Panc1 (cell line): ENCODE results near the gene VWA2. TPM values are rescaled to one million over a fixed set of nuclear protein-coding genes. Genes with fewer than 3 reads are reported as not detected.

Experiments
- ATAC-seq: fragments of 200-7000 bp; cut with Tn5 transposase; 2 replicates; pipeline ENCODE4 v1.9.1; 2020; ENCODE audit warnings: mild to moderate bottlenecking, moderate library complexity
- BruUV-seq: library from RNA; stranded (reverse); fragments of 400-500 nt; replicated peaks from 2 replicates; lab custom pipeline; 2021; lab: Mats Ljungman, UMichigan
- CTCF ChIA-PET: fragments of 300-600 bp; sonication (Branson Sonifier 250); formaldehyde crosslinking; loops from one replicate; lab custom pipeline; 2022; ENCODE audit warnings: antibody characterized with exemption; lab: Charles Lee
- POLR2A ChIA-PET: fragments of 300-600 bp; sonication (Branson Sonifier 250); formaldehyde crosslinking; loops from one replicate; lab custom pipeline; 2022; ENCODE audit warnings: antibody characterized with exemption; lab: Charles Lee
- DNase-seq: peaks from one replicate; pipeline ENCODE4 v3.0.0-alpha.2; 2010; ENCODE audit warnings: low read depth, low spot score
- H3K27ac ChIP-seq: 2 replicates; pipeline ENCODE4 v1.5.1; 2011; ENCODE audit warnings: mild to moderate bottlenecking, low read length, inconsistent platforms
- H3K27me3 ChIP-seq: fragments of 200-500 bp; sonication (Bioruptor generic); 2 replicates; pipeline ENCODE4 v1.6.0; 2014; ENCODE audit warnings: low read length, inconsistent platforms; ENCODE audit not compliant: control insufficient read depth, insufficient read depth
- H3K36me3 ChIP-seq: fragments of 200-500 bp; sonication (Bioruptor generic); 2 replicates; pipeline ENCODE4 v1.5.1; 2014; ENCODE audit warnings: inconsistent platforms, mild to moderate bottlenecking, low read length, moderate library complexity; ENCODE audit not compliant: control insufficient read depth, insufficient read depth
- H3K4me1 ChIP-seq: 2 replicates; pipeline ENCODE4 v1.5.1; 2011; ENCODE audit warnings: inconsistent platforms, mild to moderate bottlenecking, low read length, moderate library complexity; ENCODE audit not compliant: control insufficient read depth, insufficient read depth
- H3K4me3 ChIP-seq, 2 experiments: 2 replicates each; pipeline ENCODE4 v1.5.1; 2011 to 2012; ENCODE audit warnings: low read depth in 2 of 2, low read length in 2 of 2, mild to moderate bottlenecking in 2 of 2, inconsistent platforms in 1 of 2, moderate library complexity in 1 of 2
- H3K9me3 ChIP-seq: fragments of 200-500 bp; sonication (Bioruptor generic); 2 replicates; pipeline ENCODE4 v1.5.1; 2014; ENCODE audit warnings: low read depth, mild to moderate bottlenecking, inconsistent platforms, low read length, moderate library complexity; ENCODE audit not compliant: control insufficient read depth, insufficient read depth
- POLR2AphosphoS5 ChIP-seq: IDR thresholded peaks from 2 replicates; pipeline ENCODE4 v1.6.1; 2012; ENCODE audit warnings: mild to moderate bottlenecking, low read depth, low read length, moderate library complexity
- SIN3A ChIP-seq: IDR thresholded peaks from 2 replicates; pipeline ENCODE4 v1.6.1; 2012; ENCODE audit warnings: low read depth, mild to moderate bottlenecking, low read length, moderate library complexity, borderline replicate concordance; ENCODE audit not compliant: insufficient read depth
- TCF7L2 ChIP-seq: IDR thresholded peaks from 2 replicates; pipeline ENCODE4 v1.6.1; 2011; ENCODE audit warnings: mild to moderate bottlenecking, low read depth, low read length, inconsistent platforms
- in situ Hi-C: cut with HindIII; loops from 2 replicates; pipeline ENCODE4 v1.10.0; 2016; ENCODE audit warnings: low sequenced_read_pairs, low pct_unique_long_range_greater_than_20kb
- intact Hi-C: fragments of 100-400 bp; cut with micrococcal nuclease; formaldehyde crosslinking; loops from one replicate; pipeline ENCODE4 v1.10.0; 2022; ENCODE audit not compliant: unreplicated experiment
- total RNA-seq: library from RNA; stranded (reverse); gene quantifications from one replicate; pipeline ENCODE4 v1.2.1, GENCODE V29; 2021; ENCODE audit not compliant: unreplicated experiment
- TF ChIP-seq, protein P1 (sequence below): fragments of 450-650 bp; IDR thresholded peaks from 2 replicates; pipeline ENCODE4 v1.5.1; 2017; ENCODE audit warnings: mild to moderate bottlenecking
- TF ChIP-seq, protein P2 (sequence below), 2 experiments: IDR thresholded peaks; 2 replicates each; pipeline ENCODE4 v1.6.1; 2011 to 2012; ENCODE audit warnings: low read depth in 2 of 2, control low read depth in 1 of 2, low read length in 1 of 2, mild to moderate bottlenecking in 1 of 2, moderate library complexity in 1 of 2; ENCODE audit not compliant: insufficient read depth in 1 of 2

VWA2 gene
- total RNA-seq, 1 experiment from 2014 or later = 0.77 TPM

DNA sequence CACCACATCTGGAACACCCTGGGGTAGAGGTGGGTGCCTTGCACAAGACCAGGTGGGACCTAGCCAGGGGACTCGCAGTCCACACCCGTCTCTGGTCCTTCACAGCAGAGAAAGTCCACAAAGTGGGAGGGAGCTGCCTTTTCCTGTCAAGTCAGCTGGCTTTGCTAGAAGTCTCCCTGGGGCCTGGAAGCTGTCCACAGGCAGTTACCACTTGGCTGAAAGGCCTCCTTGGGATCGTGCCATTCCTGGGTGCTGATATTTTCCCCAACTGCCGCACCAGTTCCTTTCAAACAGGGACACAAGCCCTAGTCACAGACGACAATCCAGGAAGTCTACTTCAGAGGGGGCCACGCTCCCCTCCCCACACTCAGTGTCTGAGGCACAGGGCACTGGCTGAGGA lies 89.8 kb downstream of the VWA2 start:
- ATAC-seq (no peak), DNase-seq (no peak)
- ChIA-PET CTCF (no interaction called here), POLR2A (no interaction called here)
- H3K27ac ChIP-seq = no peak overlapping the region
- peaks cover 5% of the 10 kb centered on the region; the same call in 1 of the 2 replicates for H3K4me1 ChIP-seq
- no TSS peak for BruUV-seq
- no peak for TF ChIP-seq TCF7L2
- TF ChIP-seq SIN3A = no peak
- H3K36me3 ChIP-seq = peaks cover 2% of the 10 kb centered on the region; the same call in 1 of the 2 replicates
- no peaks in the 10 kb centered on the region for H3K9me3 ChIP-seq
- in situ Hi-C loops = no loop called here
- H3K4me3 ChIP-seq = no peak overlapping the region
- no peaks in the 10 kb centered on the region for H3K27me3 ChIP-seq
- intact Hi-C loops = no loop called here

DNA sequence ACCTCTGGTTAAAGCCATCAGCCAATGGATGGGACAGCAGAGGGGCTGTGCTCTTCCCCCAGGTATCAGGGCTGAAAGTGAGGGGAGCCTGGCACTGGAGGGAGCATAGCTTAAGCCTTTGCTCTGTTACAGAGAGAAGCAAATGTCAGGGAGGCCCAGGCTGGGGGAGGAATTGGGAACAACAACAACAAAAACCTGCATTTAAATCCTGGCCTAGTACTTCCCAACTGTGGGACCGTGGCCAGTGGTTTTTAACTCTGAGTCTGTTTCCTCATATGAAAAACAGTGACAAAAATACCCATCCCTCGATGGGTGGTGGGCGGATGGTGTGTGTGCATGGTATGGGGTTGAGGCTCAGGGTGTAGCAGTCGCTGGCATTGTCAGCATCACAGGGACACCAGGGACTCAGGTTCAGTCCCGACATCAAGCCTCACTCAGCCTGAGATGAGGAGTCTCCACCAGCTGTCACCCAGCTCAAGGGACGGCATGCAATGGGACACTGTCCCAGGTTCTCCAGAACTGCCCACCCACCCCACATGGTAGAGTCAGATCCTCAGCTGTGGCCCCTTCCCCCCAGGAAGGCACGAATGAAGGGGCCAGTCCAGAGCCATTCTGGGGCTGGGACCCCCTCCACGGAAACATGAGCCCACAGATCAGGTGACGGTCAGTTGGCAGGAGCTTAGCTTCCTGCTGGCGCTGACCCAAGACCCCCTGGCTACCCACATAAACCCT lies 90.7 kb downstream of the VWA2 start:
- Histone ChIP-seq H3K27me3 (no peaks in the 10 kb centered on the region), H3K27ac (no peak overlapping the region), H3K9me3 (no peaks in the 10 kb centered on the region), H3K4me3 (no peak overlapping the region), H3K36me3 (no peaks in the 10 kb centered on the region; the same call in 1 of the 2 replicates), H3K4me1 (peaks cover 5% of the 10 kb centered on the region; the same call in 1 of the 2 replicates)
- ChIA-PET POLR2A (interaction anchor here (0.5 kb wide), 1 partner anchor 22 kb away, joined by 4 read pairs; no protein-coding TSS in a partner anchor), CTCF (no interaction called here)
- DNase-seq (no peak), ATAC-seq (no peak)
- TF ChIP-seq SIN3A (no peak), POLR2AphosphoS5 (no peak)
- TF ChIP-seq, protein P1, sequence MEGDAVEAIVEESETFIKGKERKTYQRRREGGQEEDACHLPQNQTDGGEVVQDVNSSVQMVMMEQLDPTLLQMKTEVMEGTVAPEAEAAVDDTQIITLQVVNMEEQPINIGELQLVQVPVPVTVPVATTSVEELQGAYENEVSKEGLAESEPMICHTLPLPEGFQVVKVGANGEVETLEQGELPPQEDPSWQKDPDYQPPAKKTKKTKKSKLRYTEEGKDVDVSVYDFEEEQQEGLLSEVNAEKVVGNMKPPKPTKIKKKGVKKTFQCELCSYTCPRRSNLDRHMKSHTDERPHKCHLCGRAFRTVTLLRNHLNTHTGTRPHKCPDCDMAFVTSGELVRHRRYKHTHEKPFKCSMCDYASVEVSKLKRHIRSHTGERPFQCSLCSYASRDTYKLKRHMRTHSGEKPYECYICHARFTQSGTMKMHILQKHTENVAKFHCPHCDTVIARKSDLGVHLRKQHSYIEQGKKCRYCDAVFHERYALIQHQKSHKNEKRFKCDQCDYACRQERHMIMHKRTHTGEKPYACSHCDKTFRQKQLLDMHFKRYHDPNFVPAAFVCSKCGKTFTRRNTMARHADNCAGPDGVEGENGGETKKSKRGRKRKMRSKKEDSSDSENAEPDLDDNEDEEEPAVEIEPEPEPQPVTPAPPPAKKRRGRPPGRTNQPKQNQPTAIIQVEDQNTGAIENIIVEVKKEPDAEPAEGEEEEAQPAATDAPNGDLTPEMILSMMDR = no peak
- TF ChIP-seq, protein P2, sequence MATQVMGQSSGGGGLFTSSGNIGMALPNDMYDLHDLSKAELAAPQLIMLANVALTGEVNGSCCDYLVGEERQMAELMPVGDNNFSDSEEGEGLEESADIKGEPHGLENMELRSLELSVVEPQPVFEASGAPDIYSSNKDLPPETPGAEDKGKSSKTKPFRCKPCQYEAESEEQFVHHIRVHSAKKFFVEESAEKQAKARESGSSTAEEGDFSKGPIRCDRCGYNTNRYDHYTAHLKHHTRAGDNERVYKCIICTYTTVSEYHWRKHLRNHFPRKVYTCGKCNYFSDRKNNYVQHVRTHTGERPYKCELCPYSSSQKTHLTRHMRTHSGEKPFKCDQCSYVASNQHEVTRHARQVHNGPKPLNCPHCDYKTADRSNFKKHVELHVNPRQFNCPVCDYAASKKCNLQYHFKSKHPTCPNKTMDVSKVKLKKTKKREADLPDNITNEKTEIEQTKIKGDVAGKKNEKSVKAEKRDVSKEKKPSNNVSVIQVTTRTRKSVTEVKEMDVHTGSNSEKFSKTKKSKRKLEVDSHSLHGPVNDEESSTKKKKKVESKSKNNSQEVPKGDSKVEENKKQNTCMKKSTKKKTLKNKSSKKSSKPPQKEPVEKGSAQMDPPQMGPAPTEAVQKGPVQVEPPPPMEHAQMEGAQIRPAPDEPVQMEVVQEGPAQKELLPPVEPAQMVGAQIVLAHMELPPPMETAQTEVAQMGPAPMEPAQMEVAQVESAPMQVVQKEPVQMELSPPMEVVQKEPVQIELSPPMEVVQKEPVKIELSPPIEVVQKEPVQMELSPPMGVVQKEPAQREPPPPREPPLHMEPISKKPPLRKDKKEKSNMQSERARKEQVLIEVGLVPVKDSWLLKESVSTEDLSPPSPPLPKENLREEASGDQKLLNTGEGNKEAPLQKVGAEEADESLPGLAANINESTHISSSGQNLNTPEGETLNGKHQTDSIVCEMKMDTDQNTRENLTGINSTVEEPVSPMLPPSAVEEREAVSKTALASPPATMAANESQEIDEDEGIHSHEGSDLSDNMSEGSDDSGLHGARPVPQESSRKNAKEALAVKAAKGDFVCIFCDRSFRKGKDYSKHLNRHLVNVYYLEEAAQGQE (IDR thresholded peaks at IDR 0.05; ENCODE audit: insufficient read depth in 1 of 2, low read depth in 2 of 2, low read length in 1 of 2) = no peak
- intact Hi-C loops (no loop called here), in situ Hi-C loops (no loop called here)
- no TSS peak for BruUV-seq
